VCaP (cell line): ENCODE measurements around the gene USP25.

Experiments
- H3K27ac ChIP-seq: fragments of 450-650 bp; 2 replicates; pipeline ENCODE4 v1.5.1; 2017
- TF ChIP-seq, protein P1 (sequence below): fragments of 450-650 bp; conservative IDR thresholded peaks from 2 replicates; pipeline ENCODE4 v1.5.1; 2017; ENCODE audit warnings: mild to moderate bottlenecking, moderate library complexity

Gene USP25

DNA sequence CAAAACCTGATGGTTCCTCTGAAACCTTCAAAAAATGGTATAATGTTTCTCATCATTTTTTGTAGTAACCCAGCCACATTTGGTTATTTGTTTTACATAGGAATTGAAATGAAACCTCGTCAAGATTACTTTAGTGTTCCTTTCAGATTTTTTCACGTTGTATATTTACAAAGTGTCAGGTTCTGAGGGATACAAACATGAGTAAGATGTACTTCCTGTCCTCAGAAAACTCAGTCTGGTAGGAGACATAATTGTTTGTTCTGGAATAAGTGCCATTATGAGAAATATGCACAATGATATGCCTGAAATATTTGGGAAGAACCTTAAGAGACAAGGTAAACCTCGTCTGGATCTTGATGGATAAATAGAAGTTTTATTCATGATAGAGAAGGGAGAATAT is 145.5 kb downstream of the USP25 start:
- TF ChIP-seq, protein P1, sequence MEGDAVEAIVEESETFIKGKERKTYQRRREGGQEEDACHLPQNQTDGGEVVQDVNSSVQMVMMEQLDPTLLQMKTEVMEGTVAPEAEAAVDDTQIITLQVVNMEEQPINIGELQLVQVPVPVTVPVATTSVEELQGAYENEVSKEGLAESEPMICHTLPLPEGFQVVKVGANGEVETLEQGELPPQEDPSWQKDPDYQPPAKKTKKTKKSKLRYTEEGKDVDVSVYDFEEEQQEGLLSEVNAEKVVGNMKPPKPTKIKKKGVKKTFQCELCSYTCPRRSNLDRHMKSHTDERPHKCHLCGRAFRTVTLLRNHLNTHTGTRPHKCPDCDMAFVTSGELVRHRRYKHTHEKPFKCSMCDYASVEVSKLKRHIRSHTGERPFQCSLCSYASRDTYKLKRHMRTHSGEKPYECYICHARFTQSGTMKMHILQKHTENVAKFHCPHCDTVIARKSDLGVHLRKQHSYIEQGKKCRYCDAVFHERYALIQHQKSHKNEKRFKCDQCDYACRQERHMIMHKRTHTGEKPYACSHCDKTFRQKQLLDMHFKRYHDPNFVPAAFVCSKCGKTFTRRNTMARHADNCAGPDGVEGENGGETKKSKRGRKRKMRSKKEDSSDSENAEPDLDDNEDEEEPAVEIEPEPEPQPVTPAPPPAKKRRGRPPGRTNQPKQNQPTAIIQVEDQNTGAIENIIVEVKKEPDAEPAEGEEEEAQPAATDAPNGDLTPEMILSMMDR = no peak
- H3K27ac ChIP-seq = no peak overlapping the region

DNA sequence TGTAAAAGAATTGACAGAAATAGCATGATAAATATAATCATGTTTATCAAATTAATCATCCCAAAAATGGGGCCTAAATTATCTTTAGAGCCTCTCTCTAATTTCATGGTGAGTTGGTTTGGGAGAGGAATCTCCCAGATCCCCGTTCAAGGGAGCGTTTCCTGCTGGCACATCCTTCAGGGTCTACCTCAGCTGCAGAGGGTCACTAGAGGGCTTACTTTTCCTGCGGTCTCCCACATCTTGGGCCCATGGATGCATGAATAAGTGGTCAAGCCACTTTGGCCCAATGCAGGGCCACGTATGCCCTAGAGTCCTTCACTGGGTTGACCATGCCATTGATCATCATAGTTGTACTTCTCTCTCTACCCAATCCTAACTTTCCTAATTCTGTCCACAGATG is 164.1 kb downstream of the USP25 start:
- TF ChIP-seq, protein P1 = no peak
- H3K27ac ChIP-seq = no peak overlapping the region

DNA sequence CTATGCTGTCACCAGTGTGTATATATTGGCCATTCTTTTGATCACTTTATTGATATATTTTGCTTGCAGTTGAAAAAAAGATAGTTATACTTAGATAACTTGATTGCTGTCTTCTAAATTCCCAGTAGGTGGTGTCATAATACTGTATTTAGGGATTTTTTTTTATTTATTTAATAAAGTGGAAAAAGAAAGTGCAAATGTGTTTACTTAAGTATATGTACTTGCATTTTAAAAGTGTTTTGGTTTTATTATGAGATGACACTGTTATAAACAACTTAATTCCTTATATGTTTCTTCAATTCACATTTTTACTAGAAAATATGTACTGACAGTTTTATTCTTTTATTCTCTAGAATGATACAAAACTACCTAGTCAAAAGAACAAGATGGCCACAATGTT is 164.8 kb downstream of the USP25 start:
- H3K27ac ChIP-seq = 0 out of 2 replicates have a peak overlapping the region, but pooled peaks have one; percentile 8
- TF ChIP-seq, protein P1 = peak; percentile 84

DNA sequence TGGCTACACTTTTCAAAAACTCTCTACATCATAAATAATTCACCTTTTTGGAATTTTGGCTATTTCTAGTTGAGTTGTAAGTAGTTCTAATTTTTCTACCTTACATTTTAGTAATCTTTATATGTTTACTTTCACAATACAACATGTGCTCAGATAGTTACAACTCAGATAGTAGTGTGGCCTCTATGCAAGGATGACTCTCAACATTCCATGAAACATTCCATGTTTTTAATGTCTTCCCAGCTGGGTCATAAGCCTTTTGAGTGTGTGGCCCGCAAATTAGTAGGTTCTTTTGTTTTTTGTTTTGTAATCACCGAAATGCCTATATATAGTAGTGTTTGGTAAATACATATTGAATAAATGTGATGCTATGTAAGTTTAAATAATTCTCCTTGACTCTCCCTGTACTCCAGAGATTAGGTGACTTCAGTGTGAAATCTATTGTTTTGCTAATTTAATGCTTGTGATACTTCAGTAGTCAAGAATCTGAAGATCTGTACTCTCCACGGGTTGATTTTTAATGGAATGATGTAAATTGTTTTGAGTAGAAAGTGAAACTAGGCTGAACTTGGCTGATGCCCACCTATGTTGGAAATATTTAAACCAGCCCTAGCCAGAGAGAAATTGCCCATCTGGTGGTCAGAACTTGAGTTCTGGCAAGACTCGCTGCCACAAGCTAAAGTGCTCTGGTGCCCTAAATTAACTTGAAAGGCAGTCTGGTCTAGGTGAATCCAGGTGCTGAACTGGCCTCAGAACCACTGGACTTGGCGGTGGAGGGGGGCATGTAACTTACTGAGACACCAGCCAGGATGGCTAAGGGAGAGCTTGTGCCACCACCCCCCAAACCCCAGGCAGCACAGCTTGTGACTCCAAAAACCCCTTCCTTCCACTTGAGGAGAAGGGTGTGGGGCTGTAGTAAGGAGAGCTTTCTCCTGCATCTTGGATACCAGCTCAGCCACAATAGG is 165.6 kb downstream of the USP25 start:
- TF ChIP-seq, protein P1 = no peak
- peak overlapping the region; percentile 8; the same call in 1 of the 2 replicates for H3K27ac ChIP-seq

DNA sequence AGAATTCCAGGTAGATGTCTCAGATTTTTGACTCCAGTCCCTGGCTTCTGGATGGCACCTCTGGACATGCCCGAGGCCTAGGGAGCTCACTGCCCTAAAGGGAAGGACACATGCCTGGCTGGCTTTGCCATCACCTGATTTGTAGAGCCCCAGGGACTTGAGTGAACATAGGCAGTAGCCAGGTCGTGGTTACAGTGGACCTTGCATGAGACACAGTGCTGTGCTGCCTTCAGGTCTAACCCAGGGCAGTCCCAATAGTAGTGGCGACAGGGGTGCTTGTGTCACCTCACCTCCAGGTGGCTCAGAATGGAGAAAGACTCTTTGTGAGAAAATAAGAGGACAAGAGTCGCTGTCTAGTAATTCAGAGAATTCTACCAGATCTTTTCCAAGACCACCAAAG is 166.7 kb downstream of the USP25 start:
- TF ChIP-seq, protein P1 = no peak
- H3K27ac ChIP-seq = no peak overlapping the region

DNA sequence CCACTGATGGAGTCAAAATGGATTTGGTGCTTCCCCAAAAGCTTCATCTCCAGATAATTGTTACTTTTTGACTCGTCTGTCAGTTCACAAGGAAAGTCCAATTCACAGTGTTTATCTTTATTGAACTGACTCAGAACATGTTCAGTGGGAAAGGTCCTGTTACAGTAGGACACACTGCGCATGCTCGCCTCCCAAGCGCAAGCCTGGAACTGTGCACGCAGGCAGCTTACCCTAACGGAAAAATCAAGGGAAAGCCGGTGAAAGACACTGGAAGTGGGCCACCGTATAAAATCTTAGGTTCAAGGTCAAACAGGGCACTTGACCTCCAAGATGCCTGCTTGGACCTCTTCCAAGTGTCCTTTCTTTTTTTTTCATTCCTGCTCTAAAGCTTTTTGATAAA is 174.6 kb downstream of the USP25 start:
- TF ChIP-seq, protein P1 = no peak
- no peak overlapping the region for H3K27ac ChIP-seq

DNA sequence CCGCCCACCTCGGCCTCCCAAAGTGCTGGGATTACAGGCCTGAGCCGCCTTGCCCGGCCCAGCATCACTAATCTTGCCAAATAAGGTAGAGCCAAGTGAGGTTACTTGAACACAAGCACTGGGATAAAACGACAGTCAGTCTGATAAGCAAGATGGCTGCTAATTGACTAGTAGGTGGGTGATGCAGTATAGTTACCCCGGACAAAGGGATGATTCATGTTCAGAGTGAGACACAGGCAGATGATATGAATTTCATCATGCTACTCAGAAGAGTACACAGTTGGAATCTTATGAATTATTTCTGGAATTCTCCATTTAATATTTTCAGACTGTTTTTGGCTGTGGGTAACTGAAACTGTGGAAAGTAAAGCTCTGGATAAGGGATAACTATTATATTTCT is 178.4 kb downstream of the USP25 start:
- no peak overlapping the region for H3K27ac ChIP-seq
- TF ChIP-seq, protein P1 = no peak
